Skin epidermis (tissue), 12 donors: ENCODE results near the gene TAPT1.

Experiments used
- H3K27ac ChIP-seq, 21 experiments: fragments of 200-600 bp; sonication (generic) in 11 of 21; one replicate each; pipeline ENCODE4 v1.5.0; 2020; ENCODE audit warnings: mild to moderate bottlenecking in 3 of 21, inconsistent platforms in 2 of 21, moderate library complexity in 2 of 21
- H3K4me3 ChIP-seq, 7 experiments: fragments of 200-600 bp; sonication (generic) in 2 of 7; one replicate each; pipeline ENCODE4 v1.5.0; 2020; ENCODE audit warnings: inconsistent platforms in 2 of 7, mild to moderate bottlenecking in 2 of 7, moderate library complexity in 1 of 7

Gene TAPT1

GRCh38 chr4:16119981-16120380, 106.3 kb downstream of the TAPT1 start:
- H3K27ac ChIP-seq, result no peak overlapping the region
- no peak overlapping the region for H3K4me3 ChIP-seq

DNA sequence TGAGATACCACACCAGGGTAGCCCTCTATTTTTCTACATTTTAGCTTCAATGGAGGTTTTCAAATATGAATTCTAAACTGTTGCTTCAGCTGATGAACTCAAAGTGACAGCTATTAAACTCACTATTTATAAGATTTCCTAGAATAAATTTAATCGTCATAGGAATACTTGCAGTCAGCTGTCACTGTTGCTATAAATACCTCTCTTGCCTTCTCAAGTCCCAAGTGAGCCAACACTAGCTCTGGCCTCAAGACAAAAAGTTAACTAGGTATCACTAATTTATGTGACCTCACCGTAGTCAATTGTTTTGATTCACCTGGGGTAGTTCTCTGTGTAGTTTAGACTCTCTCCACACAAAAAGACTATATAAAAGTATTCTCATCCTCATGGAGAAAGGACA, 108.2 kb downstream of the TAPT1 start:
- H3K27ac ChIP-seq, result no peak overlapping the region
- no peak overlapping the region for H3K4me3 ChIP-seq

GRCh38 chr4:16117164-16117563, 109.1 kb downstream of the TAPT1 start:
- Histone ChIP-seq H3K4me3 (no peak overlapping the region), H3K27ac (no peak overlapping the region)

- no peak overlapping the region for H3K4me3 ChIP-seq
- no peak overlapping the region for H3K27ac ChIP-seq
Measured at GRCh38 chr4:16116493-16116990, 109.7 kb downstream of the TAPT1 start.

DNA sequence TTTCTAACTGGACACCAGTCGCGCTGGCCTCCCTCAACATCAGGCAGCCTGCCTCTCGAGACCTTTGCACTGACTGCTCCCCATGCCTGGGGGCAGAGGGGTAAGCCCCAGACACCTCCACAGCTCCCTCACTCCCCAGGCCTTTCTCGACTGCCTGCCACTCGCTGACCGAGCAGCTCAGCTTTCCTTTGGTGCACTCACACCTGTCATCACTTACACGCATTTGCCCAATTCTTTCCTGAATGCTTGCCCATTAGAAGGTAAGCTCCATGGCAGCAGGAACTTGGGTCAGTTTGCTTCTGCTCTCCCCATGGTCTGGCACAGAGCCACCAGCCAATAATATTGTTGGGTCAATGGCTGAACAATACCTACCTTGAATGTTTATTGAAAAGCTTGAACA, 110.3 kb downstream of the TAPT1 start:
- H3K27ac ChIP-seq, result no peak overlapping the region

GRCh38 chr4:16114546-16114945, 111.7 kb downstream of the TAPT1 start:
- Histone ChIP-seq H3K27ac (no peak overlapping the region), H3K4me3 (no peak overlapping the region)

More for the DNA sequence above, 110.3 kb downstream of the TAPT1 start:
- no peak overlapping the region for H3K4me3 ChIP-seq

- H3K4me3 ChIP-seq, result no peak overlapping the region
- H3K27ac ChIP-seq, result no peak overlapping the region
Measured at GRCh38 chr4:16113741-16114140, 112.5 kb downstream of the TAPT1 start.

- no peak overlapping the region for H3K27ac ChIP-seq
- no peak overlapping the region for H3K4me3 ChIP-seq
Measured at GRCh38 chr4:16111533-16111932, 114.7 kb downstream of the TAPT1 start.

DNA sequence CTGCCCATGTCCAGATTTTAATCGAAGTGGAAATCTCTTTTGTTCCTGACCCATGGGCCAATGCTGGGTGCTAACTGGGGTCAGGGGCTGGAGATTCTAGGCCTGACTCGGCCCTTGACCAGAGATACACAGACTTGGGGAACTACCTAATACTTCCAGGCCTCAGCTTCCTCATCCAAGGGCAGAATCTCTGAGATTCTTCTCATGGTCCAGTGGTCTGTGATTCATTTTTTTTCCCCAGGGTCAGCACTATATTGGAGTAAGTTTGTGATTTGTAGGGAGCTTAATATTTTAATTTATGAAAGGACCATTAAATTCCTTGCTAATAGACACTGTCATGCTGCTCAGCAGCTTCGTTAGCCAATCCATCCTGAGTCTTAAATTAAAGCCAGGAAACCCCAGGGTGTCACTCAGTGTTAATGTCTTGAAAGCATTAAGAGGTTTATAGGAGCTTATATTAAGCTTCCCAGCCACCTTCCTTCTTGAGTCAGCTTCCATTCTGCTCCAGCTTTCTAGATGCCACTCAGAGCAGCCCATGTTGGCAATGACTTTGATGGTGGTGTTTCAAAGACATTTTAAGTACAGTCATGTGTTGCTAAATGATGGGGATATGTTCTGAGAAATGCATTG, 115.5 kb downstream of the TAPT1 start:
- H3K27ac ChIP-seq, result no peak overlapping the region

More for the DNA sequence above, 115.5 kb downstream of the TAPT1 start:
- no peak overlapping the region for H3K4me3 ChIP-seq
